KOPT-K1 (cell line): ENCODE data around the gene THSD4.

Source experiments
- H3K27ac ChIP-seq: fragments of 200-600 bp; sonication (generic); 2 replicates; pipeline ENCODE4 v1.5.1; 2016; ENCODE audit warnings: antibody characterized with exemption, mild to moderate bottlenecking, low read depth, low read length; ENCODE audit not compliant: poor library complexity, severe bottlenecking
- H3K36me3 ChIP-seq: fragments of 200-600 bp; sonication (generic); 2 replicates; pipeline ENCODE4 v1.5.1; 2017; ENCODE audit warnings: antibody characterized with exemption, mild to moderate bottlenecking, low read length, moderate library complexity; ENCODE audit not compliant: insufficient read depth
- H3K9me3 ChIP-seq: fragments of 200-600 bp; sonication (generic); 2 replicates; pipeline ENCODE4 v1.5.1; 2017; ENCODE audit warnings: antibody characterized with exemption, low read length, mild to moderate bottlenecking; ENCODE audit not compliant: insufficient read depth, poor library complexity, severe bottlenecking

Gene THSD4

DNA sequence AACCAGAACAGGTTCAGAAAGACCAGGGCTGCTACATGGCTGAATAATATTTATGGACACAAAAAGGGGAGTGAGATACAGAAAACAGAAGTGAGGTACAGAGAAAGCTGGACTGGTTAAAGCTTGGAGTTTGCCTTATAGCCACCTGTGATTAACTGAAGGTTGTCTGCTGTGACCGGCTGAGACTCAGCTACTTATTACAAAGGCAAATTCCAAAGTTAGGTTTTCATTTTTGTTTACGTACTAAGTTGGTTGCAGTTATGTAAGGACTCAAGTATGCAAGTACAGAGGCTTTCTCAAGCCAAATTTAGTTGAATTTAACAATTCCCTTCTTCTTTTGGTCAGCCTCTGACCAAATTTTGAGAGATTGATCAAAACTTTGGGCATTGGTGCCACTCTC is 264.6 kb downstream of the THSD4 start:
- Histone ChIP-seq H3K36me3 (no peaks in the 10 kb centered on the region), H3K27ac (no peak overlapping the region)

DNA sequence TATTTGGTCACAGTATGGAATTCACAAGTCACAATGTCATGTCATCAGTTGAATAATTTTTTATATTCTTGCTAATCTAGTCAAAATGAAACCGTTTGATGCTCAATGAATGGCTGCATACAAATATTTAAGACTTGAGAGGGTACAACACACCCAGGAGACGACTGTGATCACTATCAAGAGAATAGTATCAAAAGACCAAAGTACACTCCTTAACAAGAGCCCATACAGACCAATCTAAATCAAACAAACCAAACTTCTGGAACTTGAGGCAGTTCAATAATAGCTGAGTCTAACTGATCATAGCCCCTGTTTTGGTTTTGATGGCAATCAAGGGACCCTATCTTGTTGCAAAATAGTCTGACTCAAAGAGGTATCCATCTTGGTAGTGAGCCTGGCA is 265.1 kb downstream of the THSD4 start:
- Histone ChIP-seq H3K9me3 (no peaks in the 10 kb centered on the region), H3K27ac (no peak overlapping the region), H3K36me3 (no peaks in the 10 kb centered on the region)

More for the DNA sequence above, 264.6 kb downstream of the THSD4 start:
- no peaks in the 10 kb centered on the region for H3K9me3 ChIP-seq

- Histone ChIP-seq H3K27ac (no peak overlapping the region), H3K36me3 (no peaks in the 10 kb centered on the region), H3K9me3 (no peaks in the 10 kb centered on the region)
Measured at GRCh38 chr15:71384501-71384900, 269.2 kb downstream of the THSD4 start.

- no peaks in the 10 kb centered on the region for H3K9me3 ChIP-seq
- no peaks in the 10 kb centered on the region for H3K36me3 ChIP-seq
- H3K27ac ChIP-seq: no peak overlapping the region
Measured at GRCh38 chr15:71385026-71385425, 269.8 kb downstream of the THSD4 start.

GRCh38 chr15:71385457-71385856 is 270.2 kb downstream of the THSD4 start:
- no peak overlapping the region for H3K27ac ChIP-seq

GRCh38 chr15:71386005-71386404 is 270.7 kb downstream of the THSD4 start:
- H3K27ac ChIP-seq: no peak overlapping the region
- no peaks in the 10 kb centered on the region for H3K9me3 ChIP-seq
- no peaks in the 10 kb centered on the region for H3K36me3 ChIP-seq

More at GRCh38 chr15:71385457-71385856, 270.2 kb downstream of the THSD4 start:
- no peaks in the 10 kb centered on the region for H3K36me3 ChIP-seq
- H3K9me3 ChIP-seq: no peaks in the 10 kb centered on the region

DNA sequence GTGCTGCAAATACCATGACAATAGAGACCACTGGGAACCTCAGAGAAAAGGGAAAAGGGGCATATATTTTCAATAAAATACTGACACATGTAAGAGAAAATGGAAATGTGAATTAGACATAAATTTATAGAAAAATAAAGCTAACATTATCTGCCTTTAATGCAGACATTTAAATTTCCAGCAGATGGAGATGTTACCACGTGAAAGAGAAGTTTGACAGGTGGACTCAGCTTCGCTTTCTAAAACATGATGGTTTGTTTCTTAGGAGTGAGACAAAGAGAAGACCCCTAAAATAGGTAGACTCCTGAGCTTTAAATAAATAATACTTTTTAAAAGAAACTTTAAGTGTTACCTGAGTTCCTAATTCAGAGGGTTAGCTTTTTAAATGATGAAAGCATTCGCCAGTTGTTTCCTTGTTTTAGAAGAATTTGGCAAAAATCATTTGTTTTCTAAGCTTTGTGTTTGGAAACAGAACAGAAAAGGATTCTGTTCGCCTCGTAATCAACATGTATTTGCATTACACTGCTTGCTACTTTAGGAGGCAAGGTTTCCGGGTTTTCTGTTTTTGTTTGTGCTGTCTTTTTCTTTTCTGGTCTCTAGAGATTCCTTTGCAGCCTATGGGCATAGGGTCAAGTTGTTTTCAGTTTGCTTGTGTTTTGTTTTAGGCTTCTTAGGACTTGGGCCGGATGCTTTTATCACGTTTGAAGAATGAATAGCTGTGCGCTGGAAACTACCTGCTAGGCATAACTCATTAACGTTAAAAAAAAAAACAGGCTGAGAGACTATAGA is 271.4 kb downstream of the THSD4 start:
- Histone ChIP-seq H3K27ac (no peak overlapping the region), H3K9me3 (no peaks in the 10 kb centered on the region), H3K36me3 (no peaks in the 10 kb centered on the region)

DNA sequence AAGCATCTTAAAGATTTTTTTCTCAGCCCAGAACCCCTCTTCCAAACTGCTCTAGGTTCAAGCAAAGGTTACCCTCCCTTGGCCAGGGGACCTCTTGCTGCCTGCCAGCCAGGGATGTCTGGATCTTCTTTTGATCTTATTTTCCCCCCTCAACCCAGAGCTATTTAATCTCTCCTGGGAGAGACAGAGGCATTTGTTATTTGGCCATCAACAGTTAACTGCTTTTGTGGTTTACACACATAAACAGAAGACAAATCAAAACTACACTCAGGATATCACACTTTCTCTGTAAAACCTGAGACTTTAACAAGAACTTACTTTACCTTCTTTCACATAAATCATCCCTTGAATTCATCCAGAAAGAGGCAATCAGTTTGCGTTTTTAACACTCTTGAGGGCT is 272.5 kb downstream of the THSD4 start:
- Histone ChIP-seq H3K27ac (no peak overlapping the region), H3K9me3 (no peaks in the 10 kb centered on the region), H3K36me3 (no peaks in the 10 kb centered on the region)

- no peak overlapping the region for H3K27ac ChIP-seq
- no peaks in the 10 kb centered on the region for H3K9me3 ChIP-seq
Measured at GRCh38 chr15:71390096-71390495, 274.8 kb downstream of the THSD4 start.

GRCh38 chr15:71391421-71392088 is 276.3 kb downstream of the THSD4 start:
- no peaks in the 10 kb centered on the region for H3K36me3 ChIP-seq
- no peaks in the 10 kb centered on the region for H3K9me3 ChIP-seq
- no peak overlapping the region for H3K27ac ChIP-seq

More at GRCh38 chr15:71390096-71390495, 274.8 kb downstream of the THSD4 start:
- H3K36me3 ChIP-seq: no peaks in the 10 kb centered on the region

DNA sequence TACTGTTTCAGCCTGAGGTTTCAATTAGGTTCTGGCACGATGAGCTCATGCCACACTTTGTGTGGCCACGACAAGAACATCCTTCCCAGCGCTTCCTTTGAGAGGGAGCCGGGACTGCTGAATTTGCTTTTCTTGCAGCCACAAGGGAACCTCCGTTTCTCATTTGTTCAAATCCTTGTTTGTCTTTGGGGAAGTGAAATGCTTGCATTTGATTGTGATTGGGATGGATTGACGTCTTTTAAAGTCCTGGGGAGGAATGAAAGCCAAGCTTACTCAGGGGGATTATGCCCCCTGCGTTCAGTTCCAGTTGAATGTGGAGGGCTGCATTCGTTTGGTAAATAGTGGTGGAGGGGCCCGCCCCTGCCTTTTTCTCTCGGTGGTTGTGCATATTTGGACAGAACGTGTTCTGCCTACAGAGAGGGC is 277.6 kb downstream of the THSD4 start:
- no peaks in the 10 kb centered on the region for H3K9me3 ChIP-seq
- H3K27ac ChIP-seq: no peak overlapping the region

GRCh38 chr15:71393383-71393782 is 278.1 kb downstream of the THSD4 start:
- Histone ChIP-seq H3K27ac (no peak overlapping the region), H3K36me3 (no peaks in the 10 kb centered on the region), H3K9me3 (no peaks in the 10 kb centered on the region)

More for the DNA sequence above, 277.6 kb downstream of the THSD4 start:
- H3K36me3 ChIP-seq: no peaks in the 10 kb centered on the region

GRCh38 chr15:71396536-71397125 is 281.4 kb downstream of the THSD4 start:
- H3K36me3 ChIP-seq: no peaks in the 10 kb centered on the region
- no peak overlapping the region for H3K27ac ChIP-seq
- H3K9me3 ChIP-seq: no peaks in the 10 kb centered on the region

DNA sequence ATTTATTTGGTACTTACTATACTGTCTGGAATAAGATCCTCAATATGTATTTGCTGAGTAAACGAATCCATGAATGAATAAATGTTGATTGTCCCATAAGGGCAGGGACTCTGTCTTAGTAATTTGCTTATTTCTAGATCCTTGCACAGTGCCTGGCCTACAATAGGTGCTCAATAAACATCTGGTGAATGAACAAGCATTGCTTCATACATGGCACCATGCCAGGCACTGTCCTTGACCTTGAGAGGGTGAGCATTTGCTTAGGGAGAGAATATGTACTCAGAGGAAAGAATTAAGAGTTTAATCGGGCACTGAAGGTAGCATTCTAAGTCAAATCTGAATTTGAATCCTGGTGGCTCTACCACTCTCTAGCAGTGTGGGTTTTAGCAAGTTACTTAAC is 282.1 kb downstream of the THSD4 start:
- Histone ChIP-seq H3K36me3 (no peaks in the 10 kb centered on the region), H3K9me3 (no peaks in the 10 kb centered on the region), H3K27ac (no peak overlapping the region)

DNA sequence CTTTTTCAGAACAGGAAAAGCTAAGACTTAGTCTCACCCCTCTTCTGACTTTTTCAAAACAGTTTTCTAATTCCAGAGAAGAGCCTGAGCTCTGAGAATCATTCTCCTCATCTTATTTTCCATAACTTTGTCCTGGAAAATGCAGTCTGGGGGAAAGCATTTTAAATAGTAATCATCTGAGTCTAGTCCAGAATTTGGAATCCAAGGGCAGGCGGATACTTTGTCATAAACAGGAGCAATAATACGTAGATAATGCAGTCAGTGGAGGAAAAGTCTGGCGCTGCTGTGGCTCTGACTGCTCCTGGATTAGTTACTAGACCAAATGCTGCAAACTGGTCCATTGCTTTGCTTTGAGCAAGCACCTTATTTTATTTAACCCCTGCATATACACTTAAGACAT is 285.0 kb downstream of the THSD4 start:
- Histone ChIP-seq H3K9me3 (no peaks in the 10 kb centered on the region), H3K27ac (no peak overlapping the region), H3K36me3 (no peaks in the 10 kb centered on the region)
